GM20431 (cell line): ENCODE results near the gene BCOR.

Experiments
- in situ Hi-C: fragments of 300-500 bp; cut with MseI, MboI; formaldehyde crosslinking; loops from one replicate; pipeline ENCODE4 v1.15.0; 2020; ENCODE audit warnings: low sequenced_read_pairs; ENCODE audit not compliant: unreplicated experiment

Gene BCOR

GRCh38 chrX:40009462-40009851, 88.3 kb downstream of the BCOR start:
- in situ Hi-C loops: no loop called here

- in situ Hi-C loops: no loop called here
These were observed 88.8 kb downstream of the BCOR start for GRCh38 chrX:40008791-40009461.

GRCh38 chrX:40007756-40008705, 89.7 kb downstream of the BCOR start:
- in situ Hi-C loops: no loop called here

GRCh38 chrX:40007131-40007755, 90.5 kb downstream of the BCOR start:
- in situ Hi-C loops: no loop called here

- in situ Hi-C loops: no loop called here
These were observed 91.4 kb downstream of the BCOR start for GRCh38 chrX:40006106-40007017.

- in situ Hi-C loops: no loop called here
These were observed 92.3 kb downstream of the BCOR start for GRCh38 chrX:40005292-40006011.

GRCh38 chrX:40004921-40005291, 92.9 kb downstream of the BCOR start:
- in situ Hi-C loops: no loop called here

- in situ Hi-C loops: no loop called here
These were observed 93.6 kb downstream of the BCOR start for GRCh38 chrX:40004246-40004535.

- in situ Hi-C loops: no loop called here
These were observed 94.1 kb downstream of the BCOR start for GRCh38 chrX:40003428-40004245.

- in situ Hi-C loops: no loop called here
These were observed 94.7 kb downstream of the BCOR start for GRCh38 chrX:40003071-40003427.
